Amniotic stem cell (primary cell): ENCODE data around the gene NRM.
"Not testable (repeated sequence)": the region's sequence is repeated elsewhere in the genome, so short reads cannot be mapped to it uniquely, and the experiment has no call there.

ENCODE experiments used
- DNase-seq: peaks from one replicate; lab custom pipeline; 2025; lab: John Stamatoyannopoulos, UW

The NRM gene, protein sequence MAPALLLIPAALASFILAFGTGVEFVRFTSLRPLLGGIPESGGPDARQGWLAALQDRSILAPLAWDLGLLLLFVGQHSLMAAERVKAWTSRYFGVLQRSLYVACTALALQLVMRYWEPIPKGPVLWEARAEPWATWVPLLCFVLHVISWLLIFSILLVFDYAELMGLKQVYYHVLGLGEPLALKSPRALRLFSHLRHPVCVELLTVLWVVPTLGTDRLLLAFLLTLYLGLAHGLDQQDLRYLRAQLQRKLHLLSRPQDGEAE

DNA sequence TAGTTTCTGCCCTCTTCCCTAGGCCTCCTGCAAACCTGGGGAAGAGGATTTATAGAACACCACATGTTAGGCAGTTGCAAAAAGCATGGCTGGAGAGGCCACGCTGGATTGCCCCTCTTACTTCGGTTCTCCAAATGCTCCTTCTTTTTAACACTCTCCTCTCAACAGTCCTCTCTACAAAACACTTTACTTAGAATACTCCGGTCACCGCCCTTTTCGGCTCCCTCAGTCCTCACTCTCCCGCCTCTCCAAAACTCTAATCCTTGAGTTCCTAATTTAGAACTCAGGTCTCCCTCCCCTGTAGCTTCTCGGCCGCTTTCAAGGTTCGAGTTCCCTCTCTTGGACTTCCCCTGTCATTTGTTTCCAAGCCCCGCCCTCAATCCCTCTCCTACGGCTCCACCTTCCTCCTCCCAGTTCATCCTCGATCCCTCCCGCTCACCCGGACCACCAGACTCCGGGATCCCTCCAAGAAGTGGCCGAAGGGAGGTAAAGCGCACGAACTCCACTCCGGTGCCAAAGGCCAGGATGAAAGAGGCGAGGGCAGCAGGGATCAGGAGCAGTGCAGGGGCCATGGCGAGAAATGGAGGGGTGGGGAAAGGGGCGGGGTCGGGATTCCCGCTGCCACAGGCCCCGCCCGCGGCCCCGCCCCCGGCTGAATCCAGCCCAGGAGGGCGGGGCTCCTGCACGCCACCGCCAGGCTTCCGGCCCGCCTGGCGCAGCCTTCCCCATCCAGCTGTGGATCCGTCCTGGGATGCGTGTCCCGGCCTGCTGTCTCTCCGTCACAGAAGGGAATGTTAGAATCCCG lies at the start of gene NRM:
Gene NRM (minus strand): TSS at position 582 of the 805 bp plus-strand sequence. CDS start 10 bp downstream, at position 572.
- peak; percentile 85 for DNase-seq

DNA sequence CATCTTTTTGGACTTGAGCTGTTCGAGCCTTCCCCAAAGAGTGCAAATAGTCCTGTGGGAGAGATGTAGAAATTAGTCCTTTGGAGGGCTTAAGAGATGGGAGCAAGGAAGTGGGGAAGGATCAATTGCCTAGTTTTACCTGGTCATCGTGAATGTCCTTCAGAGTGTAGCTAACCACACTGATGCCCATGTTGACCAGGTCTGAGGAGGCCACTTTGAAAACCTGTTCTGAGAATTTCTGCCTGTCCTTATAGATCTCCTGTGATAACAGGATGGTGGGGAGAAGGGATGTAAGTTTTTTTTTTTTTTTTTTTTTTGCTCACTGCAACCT lies 49.7 kb upstream of the NRM start:
- DNase-seq = no peak

DNA sequence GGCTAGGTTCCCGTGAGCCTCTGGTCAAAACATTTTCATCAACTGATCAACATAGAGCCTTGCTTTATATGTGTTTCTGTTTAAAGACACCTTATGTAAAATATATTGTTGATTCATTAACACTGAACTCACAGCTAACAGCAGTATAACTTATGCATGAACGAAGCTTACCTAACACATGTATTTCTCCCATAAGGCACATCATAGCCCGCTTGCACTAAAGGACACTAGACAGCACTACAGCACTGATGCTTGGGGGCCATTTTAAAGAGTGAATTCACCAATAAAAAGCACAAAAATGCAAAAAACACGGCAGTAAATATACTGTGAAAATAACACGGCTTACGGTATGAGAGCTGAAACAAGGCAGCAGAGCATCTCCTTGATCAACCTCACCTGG lies 47.7 kb upstream of the NRM start:
- no peak for DNase-seq

DNA sequence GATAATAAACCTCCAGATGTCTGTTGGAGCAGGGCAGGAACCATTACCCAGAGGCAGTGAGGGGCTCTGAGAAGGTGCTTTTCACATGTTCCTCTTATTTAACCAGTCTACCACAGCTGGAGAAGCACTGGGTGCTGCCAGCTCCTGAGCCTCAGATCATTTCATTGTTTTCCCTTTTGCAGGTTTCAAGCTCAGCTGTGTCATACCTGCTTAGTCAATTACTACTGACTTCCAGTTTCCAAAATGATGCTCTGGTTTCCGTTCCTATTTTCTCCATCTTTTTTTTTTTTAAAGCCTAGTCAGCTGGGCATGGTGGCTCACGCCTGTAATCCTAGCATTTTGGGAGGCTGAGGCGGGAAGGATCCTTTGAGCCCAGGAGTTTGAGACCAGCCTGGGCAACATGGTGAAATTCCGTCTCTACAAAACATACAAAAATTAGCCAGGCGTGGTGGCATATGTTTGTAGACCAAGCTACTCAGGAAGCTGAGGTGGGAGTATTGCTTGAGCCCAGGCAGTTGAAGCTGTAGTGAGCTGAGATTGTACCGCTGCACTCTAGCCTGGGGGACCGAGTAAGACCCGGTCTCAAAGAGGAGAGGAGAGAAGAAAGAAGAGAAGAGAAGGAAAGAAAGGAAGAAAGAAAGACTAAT lies 45.0 kb upstream of the NRM start:
- no peak for DNase-seq

DNA sequence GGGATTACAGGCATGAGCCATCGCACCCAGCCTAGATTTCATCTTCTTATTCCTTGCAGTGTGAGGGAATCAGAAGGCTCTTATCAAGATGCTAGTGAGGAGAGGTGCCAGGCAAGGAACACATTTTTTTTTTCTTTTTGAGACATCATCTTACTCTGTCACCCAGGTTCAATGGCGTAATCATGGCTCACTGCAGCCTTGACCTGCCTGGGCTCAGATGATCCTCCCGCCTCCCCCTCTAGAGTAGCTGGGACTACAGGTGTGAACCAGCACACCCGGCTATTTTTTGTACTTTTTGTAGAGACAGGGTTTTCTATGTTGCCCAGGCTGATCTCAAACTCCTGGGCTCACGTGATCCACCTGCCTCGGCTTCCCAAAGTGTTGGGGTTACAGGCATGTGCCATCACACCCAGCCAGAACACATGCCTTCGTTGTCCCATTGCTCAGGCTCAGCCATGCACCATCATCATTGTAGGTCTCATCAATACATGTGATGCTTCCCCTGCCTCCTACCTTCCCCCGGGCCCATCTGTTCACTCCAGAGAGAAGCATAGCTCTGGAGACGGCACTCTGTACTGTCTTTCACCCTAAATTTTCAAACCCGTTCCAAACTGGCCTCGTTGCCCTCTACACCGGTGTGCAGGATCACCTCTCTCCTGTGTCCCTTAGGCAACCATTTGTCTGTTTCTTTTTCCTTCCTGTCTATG lies 41.6 kb upstream of the NRM start:
- no peak for DNase-seq

DNA sequence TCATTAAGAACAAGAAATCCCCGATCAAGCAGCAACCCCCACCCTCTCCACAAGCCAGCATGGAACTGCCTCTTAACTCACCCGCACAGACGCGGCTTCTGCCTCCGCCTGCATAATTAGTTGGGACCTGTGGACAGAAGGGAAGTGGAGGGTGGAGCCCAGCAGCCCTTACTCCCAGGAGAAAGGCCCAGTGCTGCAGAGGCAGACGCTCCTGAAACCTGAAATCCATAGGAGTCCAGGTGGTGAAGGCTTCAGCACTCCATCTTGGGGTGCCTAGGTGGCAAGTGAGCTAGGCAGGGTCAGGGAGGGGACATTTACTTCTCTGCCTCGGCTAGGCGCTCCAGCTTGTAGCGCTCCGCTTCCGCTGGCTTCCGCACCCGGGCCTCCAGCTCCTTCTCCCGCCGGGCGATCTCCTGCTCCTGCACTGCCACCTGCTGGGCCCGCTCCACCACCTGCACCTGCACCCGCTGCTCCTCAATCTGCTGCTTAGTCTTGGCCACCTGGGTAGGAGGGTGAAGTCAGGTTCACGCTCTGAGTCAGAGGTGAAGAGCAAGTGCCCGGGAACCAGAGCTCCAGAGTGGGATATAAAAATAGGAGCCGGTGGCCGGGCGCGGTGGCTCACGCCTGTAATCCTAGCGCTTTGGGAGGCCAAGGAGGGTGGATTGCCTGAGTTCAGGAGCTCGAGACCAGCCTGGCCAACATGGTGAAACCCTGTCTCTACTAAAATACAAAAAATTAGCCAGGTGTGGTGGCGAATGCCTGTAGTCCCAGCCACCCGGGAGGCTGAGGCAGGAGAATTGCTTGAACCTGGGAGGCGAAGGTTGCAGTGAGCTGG lies 40.0 kb upstream of the NRM start:
- DNase-seq = no peak

DNA sequence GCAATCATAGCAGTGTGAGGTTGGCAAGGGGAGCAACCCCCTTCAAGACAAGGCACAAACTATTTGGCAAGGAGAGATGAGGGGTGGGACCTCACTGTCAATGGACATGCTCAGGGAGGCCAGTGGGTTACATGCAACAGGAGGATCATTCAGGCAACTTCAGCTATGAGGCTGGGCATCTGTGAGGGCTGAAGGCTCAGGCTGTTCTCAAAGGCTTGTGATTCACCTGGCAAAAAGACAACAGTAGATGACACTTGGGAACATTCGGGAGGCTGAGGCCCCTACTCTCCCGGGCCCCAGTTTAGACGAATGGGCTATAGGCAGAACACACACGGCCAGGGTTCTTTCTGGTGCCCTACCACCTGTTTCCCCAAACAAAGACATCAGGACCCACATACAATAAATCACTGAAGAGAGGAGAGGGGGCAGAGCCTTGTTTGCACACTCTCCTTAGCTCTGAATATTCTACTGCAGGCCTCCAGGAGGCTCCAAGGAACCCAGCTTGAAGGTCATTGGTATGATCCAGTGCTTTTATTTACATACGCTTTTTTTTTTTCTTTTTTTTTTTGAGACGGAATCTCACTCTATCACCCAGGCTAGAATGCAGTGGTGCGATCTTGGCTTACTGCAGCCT lies 37.3 kb upstream of the NRM start:
- no peak for DNase-seq

DNA sequence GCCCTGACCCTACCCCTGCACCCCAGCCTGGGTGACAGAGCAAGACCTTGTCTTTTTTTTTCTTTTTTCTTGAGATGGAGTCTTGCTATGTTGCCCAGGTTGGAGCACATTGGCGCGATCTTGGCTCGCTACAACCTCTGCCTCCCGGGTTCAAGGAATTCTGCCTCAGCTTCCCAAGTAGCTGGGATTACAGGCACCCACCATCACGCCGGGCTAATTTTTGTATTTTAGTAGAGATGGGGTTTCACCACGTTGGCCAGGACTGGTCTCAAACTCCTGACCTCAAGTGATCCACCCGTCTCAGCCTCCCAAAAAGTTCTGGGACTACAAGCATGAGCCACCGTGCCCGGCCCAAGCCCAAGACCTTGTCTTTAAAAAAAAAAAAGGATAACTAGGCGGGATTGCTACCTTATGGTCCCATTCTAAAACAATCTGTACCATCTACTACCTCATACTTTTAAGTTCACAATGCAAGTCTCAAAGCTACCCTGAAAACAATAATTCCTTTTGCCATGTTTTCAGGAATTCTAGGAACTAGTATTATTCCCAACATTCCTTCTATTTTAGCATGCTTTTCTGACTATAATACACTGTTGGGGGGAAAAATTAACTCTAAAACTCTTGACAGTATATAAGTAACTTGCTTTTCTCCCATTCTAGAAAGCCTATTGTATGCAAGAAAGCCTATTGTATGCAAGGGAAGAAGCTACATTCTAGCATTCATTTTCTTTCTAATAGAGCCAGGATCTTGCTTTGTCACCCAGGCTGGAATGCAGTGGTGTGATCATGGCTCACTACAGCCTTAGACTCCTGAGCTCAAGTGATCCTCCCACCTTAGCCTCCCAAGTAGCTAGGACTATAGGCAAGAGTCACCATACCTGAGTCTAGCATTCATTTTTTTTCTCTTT lies 36.0 kb upstream of the NRM start:
- DNase-seq = no peak

DNA sequence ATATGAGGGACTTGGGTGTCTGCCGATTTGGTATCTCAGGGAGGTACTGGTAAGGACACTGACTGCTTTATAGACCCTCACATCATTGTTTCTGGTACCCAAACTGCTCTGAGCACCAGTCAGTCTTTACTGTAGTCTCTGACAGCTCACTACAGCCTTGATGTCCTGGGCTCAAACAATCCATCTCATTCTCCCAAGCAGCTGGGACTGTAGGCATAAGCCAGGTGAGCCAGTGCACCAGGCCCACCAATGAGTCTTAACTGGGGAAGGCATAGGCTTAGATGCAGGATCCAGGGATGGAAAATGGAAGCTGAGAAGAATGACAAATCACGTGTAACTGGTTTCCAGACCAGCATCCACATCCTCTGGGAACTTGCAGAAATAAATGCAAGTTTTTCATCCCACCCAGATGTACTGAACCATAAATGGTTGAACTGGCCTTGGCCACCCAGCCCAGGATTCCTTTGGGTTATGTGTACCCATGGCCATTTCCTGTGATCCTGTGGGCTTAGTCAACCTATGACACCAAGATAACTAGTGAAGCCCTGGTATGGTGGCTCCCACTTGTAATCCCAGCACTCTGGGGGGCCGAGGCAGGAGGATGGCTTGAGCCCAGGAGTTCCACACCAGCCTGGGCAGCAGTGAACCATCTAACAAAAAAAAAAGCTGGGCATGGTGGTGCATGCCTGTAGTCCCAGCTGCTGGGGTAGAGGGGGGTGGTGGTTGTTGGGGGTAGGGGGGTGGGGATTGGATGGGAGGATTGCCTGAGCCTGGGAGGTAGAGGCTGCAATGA lies 35.1 kb upstream of the NRM start:
- no peak for DNase-seq

DNA sequence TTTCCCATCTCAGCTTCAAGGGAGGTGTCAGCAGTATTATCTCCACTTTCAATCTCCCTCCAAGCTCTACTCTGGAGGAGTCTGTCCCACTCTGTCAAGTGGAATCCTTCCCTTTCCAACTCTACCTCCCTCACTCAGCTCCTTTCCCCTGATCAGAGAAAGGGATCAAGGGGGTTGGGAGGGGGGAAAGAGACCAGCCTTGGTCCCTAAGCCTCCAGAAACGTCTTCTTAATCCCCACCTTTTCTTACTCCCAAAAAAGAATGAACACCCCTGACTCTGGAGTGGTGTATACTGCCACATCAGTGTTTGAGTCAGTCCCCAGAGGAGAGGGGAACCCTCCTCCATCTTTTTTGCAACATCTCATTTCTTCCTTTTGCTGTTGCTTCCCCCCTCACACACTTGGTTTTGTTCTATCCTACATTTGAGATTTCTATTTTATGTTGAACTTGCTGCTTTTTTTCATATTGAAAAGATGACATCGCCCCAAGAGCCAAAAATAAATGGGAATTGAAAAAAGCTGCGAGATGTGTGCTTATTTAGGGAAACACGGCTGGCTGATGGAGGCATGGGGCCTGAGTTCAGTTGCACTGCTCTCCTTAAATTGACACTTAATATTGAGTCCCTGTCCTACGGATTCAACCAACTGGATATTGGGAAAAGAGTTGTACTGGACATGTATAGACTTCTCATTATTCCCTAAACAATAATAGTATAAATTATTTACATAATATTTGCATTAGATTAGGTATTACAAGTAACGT lies 34.3 kb upstream of the NRM start:
- DNase-seq = no peak

DNA sequence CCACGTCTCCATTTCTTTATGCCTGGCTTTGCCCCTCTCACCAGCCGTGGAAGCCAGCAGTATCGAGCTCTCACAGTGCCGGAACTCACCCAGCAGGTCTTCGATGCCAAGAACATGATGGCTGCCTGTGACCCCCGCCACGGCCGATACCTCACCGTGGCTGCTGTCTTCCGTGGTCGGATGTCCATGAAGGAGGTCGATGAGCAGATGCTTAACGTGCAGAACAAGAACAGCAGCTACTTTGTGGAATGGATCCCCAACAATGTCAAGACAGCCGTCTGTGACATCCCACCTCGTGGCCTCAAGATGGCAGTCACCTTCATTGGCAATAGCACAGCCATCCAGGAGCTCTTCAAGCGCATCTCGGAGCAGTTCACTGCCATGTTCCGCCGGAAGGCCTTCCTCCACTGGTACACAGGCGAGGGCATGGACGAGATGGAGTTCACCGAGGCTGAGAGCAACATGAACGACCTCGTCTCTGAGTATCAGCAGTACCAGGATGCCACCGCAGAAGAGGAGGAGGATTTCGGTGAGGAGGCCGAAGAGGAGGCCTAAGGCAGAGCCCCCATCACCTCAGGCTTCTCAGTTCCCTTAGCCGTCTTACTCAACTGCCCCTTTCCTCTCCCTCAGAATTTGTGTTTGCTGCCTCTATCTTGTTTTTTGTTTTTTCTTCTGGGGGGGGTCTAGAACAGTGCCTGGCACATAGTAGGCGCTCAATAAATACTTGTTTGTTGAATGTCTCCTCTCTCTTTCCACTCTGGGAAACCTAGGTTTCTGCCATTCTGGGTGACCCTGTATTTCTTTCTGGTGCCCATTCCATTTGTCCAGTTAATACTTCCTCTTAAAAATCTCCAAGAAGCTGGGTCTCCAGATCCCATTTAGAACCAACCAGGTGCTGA lies 33.3 kb upstream of the NRM start:
- not testable (repeated sequence) for DNase-seq

DNA sequence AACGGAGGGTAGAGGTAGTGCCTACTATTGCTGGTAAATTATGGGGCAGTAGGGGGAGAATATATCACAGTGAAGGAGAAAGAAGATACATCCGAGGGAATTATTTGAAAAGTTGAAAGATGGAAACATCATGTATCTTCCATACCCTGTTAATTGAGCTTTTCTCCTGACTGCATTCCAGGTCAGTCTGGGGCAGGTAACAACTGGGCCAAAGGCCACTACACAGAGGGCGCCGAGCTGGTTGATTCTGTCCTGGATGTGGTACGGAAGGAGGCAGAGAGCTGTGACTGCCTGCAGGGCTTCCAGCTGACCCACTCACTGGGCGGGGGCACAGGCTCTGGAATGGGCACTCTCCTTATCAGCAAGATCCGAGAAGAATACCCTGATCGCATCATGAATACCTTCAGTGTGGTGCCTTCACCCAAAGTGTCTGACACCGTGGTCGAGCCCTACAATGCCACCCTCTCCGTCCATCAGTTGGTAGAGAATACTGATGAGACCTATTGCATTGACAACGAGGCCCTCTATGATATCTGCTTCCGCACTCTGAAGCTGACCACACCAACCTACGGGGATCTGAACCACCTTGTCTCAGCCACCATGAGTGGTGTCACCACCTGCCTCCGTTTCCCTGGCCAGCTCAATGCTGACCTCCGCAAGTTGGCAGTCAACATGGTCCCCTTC lies 32.5 kb upstream of the NRM start:
- not testable (repeated sequence) for DNase-seq

DNA sequence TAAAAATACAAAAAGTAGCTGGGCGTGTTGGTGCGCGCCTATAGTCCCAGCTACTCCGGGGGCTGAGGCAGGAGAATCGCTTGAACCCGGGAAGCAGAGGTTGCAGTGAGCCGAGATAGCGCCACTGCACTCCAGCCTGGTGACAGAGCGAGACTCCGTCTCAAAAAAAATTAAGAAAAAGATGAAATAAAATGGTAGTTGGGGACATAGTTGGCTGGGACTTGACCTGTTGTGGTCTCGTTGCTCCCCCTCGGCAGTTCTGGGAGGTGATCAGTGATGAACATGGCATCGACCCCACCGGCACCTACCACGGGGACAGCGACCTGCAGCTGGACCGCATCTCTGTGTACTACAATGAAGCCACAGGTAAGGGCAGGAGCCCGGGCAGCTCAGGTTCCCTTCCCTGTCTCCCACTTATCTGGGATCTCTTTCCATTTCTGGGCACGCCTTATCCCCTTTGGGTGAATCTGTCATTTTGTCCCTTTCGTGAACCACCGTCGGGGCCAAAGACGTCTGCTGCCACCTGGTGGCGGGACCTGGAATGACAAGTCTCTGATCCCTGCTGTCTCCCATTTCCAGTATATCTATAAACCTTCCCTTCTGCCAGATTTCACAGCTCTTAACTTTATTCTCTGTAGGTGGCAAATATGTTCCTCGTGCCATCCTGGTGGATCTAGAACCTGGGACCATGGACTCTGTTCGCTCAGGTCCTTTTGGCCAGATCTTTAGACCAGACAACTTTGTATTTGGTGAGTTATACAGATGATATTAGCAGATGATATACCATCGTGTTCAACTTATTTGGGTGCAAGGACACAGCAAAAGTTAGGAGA lies 31.7 kb upstream of the NRM start:
- DNase-seq = no peak

DNA sequence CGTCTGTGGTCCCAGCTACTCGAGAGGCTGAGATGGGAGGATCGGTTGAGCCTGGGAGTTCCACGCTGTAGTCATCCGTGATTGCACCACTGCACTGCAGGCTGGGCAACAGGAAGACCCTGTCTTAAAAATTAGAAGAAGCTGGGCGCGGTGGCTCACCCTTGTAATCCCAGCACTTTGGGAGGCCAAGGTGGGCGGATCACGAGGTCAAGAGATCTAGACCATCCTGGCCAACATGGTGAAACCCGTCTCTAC lies 31.2 kb upstream of the NRM start:
- DNase-seq = not testable (repeated sequence)

DNA sequence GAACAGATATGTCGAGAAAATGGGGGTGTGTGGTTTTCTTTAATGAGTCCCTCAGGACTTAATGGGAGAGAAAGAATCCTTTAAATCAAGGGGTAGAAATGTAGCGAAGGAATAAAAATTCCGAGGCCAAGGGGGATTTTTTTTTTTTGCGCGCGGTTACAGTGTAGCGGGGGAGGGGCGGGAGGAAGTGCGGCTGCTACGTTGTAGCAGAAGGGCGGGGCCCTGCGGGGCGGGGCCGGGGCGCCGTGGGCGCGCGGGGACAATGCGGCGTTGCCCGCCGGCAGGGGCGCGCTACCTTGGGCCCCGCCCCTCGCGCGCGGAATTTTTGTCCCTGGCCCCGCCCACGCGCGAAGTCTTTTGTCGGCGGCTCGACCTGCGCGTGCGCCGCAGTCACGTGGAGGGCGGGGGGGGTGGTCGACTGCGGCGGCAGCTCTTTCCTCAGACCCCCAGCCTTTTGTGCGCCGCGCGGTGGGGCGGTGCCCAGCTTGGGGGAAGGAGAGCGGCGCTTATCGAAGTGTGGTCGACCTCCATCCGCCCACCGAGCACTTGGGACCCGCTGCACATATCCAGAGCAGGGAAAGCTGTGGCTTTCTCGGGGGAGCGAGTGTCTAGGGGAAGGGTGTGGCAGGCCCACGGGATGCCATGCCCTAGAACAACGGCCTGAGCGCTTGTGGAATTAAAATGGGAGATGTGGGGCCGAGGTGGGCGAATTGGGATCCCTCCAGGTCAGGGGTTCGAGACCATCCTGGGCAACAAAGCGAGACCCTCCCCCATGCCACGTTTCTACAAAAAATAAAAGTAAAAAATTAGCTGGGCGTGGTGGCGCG lies 30.6 kb upstream of the NRM start:
- peak; percentile 74 for DNase-seq
